ENCODE data around the gene PTPN18. TPM values are rescaled to one million over a fixed set of nuclear protein-coding genes. Genes with fewer than 3 reads are reported as not detected.

Gene PTPN18
- total RNA-seq, 2 donors from 2014 or later, result 16.4 to 19.6 TPM

DNA sequence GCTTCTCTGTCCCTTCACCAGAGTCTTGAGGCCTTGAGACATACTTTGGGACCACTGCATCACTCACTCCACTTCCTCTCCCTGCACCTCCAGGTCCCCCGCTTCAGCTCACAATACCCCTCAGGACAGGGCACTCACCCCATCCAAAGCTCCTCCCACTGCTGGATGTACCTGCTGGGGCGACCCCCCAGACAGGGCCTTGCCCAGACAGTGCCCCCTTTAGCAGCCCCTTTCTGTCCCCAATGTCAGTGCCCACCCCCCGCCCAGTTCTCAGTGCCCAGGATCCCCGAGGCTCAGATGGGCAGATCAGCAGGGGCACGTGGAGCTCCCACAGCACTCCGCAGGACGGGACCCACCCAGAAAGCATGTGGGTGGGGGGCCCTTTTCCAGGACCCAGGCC, 37.0 kb upstream of the PTPN18 start:
- Mint-ChIP-seq H3K36me3 (ENCODE audit: low read depth) (no peaks in the 10 kb centered on the region), H3K27ac (no peak overlapping the region), H3K27me3 (ENCODE audit: insufficient read depth) (peaks cover 23% of the 10 kb centered on the region), H3K9me3 (no peaks in the 10 kb centered on the region), H3K4me1 (no peaks in the 10 kb centered on the region), H3K4me3 (no peak overlapping the region)
- Histone ChIP-seq H3K36me3 (ENCODE audit: control insufficient read depth, insufficient read depth, low read length) (no peaks in the 10 kb centered on the region), H3K9me3 (ENCODE audit: control insufficient read depth, low read length) (no peaks in the 10 kb centered on the region), H3K27me3 (ENCODE audit: control insufficient read depth, insufficient read depth, low read length, poor library complexity, severe bottlenecking) (no peaks in the 10 kb centered on the region), H3K9ac (ENCODE audit: extremely low read depth, low read length, poor library complexity, severe bottlenecking) (no peak overlapping the region), H3K4me3 (ENCODE audit: low read length) (no peak overlapping the region), H3K4me1 (ENCODE audit: control insufficient read depth, insufficient read depth, low read length) (no peaks in the 10 kb centered on the region), H3K27ac (ENCODE audit: low read depth, low read length) (no peak overlapping the region)
- no peak for DNase-seq
- 79 to 100% methylated on average over 1 to 7 of the region's 7 CpGs for WGBS, 2 experiments (ENCODE audit: insufficient coverage in 1 of 2, insufficient read length in 1 of 2)
- TF ChIP-seq, protein P1, sequence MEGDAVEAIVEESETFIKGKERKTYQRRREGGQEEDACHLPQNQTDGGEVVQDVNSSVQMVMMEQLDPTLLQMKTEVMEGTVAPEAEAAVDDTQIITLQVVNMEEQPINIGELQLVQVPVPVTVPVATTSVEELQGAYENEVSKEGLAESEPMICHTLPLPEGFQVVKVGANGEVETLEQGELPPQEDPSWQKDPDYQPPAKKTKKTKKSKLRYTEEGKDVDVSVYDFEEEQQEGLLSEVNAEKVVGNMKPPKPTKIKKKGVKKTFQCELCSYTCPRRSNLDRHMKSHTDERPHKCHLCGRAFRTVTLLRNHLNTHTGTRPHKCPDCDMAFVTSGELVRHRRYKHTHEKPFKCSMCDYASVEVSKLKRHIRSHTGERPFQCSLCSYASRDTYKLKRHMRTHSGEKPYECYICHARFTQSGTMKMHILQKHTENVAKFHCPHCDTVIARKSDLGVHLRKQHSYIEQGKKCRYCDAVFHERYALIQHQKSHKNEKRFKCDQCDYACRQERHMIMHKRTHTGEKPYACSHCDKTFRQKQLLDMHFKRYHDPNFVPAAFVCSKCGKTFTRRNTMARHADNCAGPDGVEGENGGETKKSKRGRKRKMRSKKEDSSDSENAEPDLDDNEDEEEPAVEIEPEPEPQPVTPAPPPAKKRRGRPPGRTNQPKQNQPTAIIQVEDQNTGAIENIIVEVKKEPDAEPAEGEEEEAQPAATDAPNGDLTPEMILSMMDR (conservative IDR thresholded peaks at IDR 0.05), result no peak

DNA sequence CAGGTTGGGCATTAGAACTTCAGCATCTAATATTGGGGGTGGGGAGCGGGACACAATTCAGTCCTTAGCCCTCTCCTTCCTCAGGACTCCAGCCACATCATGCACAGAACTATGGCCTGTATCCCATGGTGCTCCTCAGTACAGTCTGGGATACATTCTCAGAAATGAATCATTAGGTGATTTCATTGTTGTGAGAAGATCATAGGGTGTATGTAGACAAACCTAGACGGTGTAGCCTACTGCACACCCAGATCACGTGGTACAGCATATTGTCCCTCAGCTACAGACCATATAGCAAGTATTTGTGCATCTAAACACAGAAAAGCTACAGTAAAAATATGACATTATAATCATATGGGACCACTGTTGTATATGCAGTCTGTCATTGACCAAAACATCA, 36.3 kb upstream of the PTPN18 start:
- H3K4me1 ChIP-seq (ENCODE audit: control insufficient read depth, insufficient read depth, low read length), result no peaks in the 10 kb centered on the region

DNA sequence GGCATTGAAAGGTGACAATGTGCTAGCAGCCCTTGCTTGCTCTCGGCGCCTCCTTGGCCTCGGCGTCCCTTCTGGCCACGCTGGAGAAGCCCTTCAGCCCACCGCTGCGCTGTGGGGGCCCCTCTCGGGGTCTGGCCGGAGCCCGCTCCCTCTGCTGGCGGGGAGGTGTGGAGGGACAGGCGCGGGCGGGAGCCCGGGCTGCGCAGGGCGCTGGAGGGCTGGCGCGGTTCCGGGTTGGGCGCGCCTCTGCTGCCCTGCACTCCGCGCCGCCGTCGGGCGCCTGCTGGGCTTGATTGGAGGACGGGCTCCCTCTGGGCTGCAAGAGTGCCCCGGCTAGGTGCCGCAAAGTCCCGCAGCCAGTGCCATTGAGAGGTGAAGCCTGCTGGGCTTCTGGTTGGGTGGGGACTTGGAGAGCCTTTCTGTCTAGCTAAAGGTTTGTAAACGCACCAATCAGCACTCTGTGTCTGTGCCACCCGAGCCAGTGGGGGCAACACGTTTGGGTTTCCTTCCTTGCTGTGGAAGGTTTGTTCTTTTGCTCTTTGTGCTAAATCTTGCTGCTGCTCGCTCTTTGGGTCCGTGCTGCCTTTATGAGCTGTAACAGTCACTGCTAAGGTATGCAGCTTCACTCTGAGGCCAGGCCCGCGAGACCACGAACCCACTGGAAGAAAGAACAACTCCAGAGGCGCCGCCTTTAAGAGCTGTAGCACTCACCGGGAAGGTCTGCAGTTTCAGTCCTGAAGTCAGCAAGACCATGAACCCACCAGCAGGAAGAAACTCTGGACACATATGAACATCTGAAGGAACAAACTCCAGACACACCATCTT, 27.9 kb upstream of the PTPN18 start:
- no peaks in the 10 kb centered on the region for H3K36me3 Mint-ChIP-seq (ENCODE audit: low read depth)
- H3K27ac ChIP-seq (ENCODE audit: low read depth, low read length), result no peak overlapping the region
- H3K4me3 Mint-ChIP-seq, result peak overlapping the region; percentile 43
- WGBS, 2 experiments (ENCODE audit: insufficient coverage in 1 of 2, insufficient read length in 1 of 2), result 79 to 95% methylated on average over 22 to 43 of the region's 43 CpGs
- DNase-seq, result peak; percentile 88
- peaks cover 3% of the 10 kb centered on the region for H3K9me3 Mint-ChIP-seq
- H3K4me3 ChIP-seq (ENCODE audit: low read length), result no peak overlapping the region
- no peaks in the 10 kb centered on the region for H3K36me3 ChIP-seq (ENCODE audit: control insufficient read depth, insufficient read depth, low read length)
- peaks cover 11% of the 10 kb centered on the region for H3K4me1 Mint-ChIP-seq
- TF ChIP-seq, protein P1 (conservative IDR thresholded peaks at IDR 0.05), result peak; percentile 71
- H3K4me1 ChIP-seq (ENCODE audit: control insufficient read depth, insufficient read depth, low read length), result peaks cover 6% of the 10 kb centered on the region
- H3K27me3 Mint-ChIP-seq (ENCODE audit: insufficient read depth), result peaks cover 67% of the 10 kb centered on the region
- H3K27ac Mint-ChIP-seq, result peak overlapping the region; percentile 8
- peaks cover 18% of the 10 kb centered on the region for H3K27me3 ChIP-seq (ENCODE audit: control insufficient read depth, insufficient read depth, low read length, poor library complexity, severe bottlenecking)
- no peak overlapping the region for H3K9ac ChIP-seq (ENCODE audit: extremely low read depth, low read length, poor library complexity, severe bottlenecking)
- no peaks in the 10 kb centered on the region for H3K9me3 ChIP-seq (ENCODE audit: control insufficient read depth, low read length)

More for the DNA sequence above, 36.3 kb upstream of the PTPN18 start:
- Histone ChIP-seq H3K27me3 (ENCODE audit: control insufficient read depth, insufficient read depth, low read length, poor library complexity, severe bottlenecking) (peaks cover 4% of the 10 kb centered on the region), H3K9me3 (ENCODE audit: control insufficient read depth, low read length) (no peaks in the 10 kb centered on the region), H3K27ac (ENCODE audit: low read depth, low read length) (no peak overlapping the region), H3K36me3 (ENCODE audit: control insufficient read depth, insufficient read depth, low read length) (no peaks in the 10 kb centered on the region), H3K4me3 (ENCODE audit: low read length) (no peak overlapping the region), H3K9ac (ENCODE audit: extremely low read depth, low read length, poor library complexity, severe bottlenecking) (no peak overlapping the region)
- no peak overlapping the region for H3K4me3 Mint-ChIP-seq
- no peaks in the 10 kb centered on the region for H3K36me3 Mint-ChIP-seq (ENCODE audit: low read depth)
- DNase-seq, result no peak
- no peaks in the 10 kb centered on the region for H3K9me3 Mint-ChIP-seq
- peaks cover 26% of the 10 kb centered on the region for H3K27me3 Mint-ChIP-seq (ENCODE audit: insufficient read depth)
- H3K4me1 Mint-ChIP-seq, result no peaks in the 10 kb centered on the region
- no peak overlapping the region for H3K27ac Mint-ChIP-seq
- TF ChIP-seq, protein P1 (conservative IDR thresholded peaks at IDR 0.05), result no peak
- WGBS, 2 experiments (ENCODE audit: insufficient coverage in 1 of 2, insufficient read length in 1 of 2), result 97% methylated on average over 3 of the region's 3 CpGs; no CpG with 5 or more reads in 1 of the 2 experiments

Data from endodermal cell (in vitro differentiated cells).